GM04503 (cell line): ENCODE data around the gene UHRF1.
"Not testable (repeated sequence)": the region's sequence is repeated elsewhere in the genome, so short reads cannot be mapped to it uniquely, and the experiment has no call there.

Source experiments
- DNase-seq: peaks from one replicate; pipeline ENCODE4 v3.0.0-alpha.2; 2012; ENCODE audit warnings: low read depth

UHRF1 gene

DNA sequence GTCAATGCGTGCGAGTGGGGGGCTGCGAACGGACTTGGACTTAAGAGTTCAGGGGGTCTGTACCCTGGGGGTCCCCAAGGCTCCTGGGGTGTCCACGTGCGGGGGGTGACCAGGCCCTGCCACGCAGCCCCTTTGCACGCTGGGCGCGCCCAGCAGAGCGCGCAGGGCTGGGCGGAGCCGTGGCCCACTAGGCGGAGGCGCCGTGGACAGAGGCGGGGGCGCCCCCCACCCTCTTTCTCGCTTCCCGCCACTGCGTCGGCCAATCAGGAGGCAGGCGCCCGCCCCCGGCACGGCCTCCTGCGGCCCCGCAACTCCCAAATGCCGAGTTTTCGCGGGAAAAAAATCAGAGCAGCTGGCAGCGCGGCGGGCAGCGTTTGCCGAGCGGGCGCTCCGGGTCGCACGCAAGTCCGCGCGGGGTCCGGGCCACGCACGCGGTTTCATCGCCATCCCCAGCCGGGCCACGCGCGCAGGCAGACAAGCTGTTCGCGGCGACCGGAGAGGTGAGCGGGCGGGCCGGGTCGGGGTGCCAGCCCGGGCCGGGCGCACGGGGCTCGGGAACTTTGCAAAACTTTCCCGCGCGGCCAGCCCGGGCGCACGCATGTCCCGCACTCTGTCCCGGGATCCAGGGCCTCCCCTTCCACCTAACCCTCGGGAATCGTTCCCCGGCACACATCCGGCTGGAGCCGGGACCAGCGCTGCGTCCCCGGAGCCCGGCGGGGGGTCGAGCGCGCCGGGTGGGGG, at the start of gene UHRF1:
UHRF1 (plus strand) TSS at position 346 of the 741 bp plus-strand sequence. CDS start 1,385 bp downstream, outside the sequence.
- DNase-seq, result no peak

DNA sequence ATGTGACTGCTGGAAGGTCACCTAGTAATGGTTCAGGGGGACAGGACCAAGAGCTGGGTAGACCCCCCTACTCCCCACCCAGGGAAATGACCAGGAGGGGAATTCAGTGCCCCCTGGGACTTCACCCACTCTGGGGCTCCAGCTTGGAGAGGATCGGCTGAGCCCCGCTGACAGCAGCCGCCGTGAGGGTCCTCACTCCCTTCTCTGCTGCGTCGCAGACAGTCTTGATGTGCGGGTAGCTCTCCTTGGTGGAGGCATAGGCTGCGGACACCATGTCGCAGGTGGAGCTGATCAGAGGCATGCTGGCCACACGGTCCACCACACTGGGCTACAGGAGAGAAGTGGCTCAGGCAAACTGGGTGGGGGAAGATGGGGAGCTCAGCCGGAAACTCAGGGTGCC, 49.6 kb upstream of the UHRF1 start:
- no peak for DNase-seq

DNA sequence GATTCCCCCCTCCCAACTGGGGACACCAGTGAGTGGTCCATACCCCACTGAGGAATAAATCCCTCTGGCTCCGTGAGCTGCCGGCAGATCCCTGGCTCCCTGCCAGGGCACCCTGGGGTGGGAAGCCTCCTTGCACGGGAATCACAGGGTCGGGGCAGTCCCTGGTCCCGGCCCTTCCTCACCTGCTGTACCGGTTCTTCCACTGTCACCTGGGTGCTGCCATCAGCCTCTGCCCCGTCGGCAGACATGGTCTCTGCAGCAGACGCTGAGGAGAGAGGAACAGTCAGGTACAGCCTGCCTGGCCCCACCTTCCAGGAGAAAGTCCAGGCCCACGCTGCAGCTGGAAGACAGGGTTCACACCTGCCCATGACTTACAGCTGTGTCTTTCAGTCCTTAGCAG, 48.2 kb upstream of the UHRF1 start:
- no peak for DNase-seq

DNA sequence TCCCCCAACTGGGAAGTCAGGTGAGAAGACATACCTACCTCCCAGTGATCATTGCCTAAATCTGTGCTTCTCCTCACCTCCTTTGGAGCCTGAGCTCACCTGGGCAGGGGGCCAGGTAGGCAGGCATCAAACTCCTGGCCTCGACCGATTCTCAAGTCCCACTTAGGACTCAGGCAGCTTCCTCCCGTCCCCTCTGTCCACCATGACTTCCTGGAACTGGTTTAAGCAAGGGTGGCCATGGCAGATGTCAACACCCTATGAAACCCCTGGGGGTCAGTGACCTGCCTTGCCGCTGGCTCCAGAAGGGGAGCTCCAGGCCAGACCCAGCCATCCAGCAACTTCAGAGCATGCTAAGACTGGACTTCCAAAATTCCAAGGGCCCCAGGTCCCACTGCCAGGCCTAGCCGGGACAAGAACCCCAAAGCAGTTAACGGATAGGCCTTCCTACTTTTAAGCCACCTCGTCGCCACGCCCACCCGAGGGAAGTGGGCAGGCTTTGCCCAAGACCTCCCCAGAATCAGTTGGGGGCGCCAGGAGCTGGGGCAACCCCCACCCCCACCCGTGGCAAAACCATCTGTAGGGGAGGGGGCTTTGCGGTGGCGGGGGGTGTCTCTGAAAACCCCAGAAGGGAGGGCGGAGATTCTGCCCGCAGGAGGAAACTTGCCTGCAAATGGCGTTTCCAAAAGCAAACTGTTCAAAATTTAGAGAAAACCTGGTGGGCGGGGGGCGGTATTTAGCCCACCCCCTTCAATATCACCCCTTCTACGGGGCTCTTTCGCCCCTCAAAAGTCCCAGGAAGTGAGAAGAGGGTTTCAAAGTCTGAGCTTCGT, 42.5 kb upstream of the UHRF1 start:
- DNase-seq, result no peak

DNA sequence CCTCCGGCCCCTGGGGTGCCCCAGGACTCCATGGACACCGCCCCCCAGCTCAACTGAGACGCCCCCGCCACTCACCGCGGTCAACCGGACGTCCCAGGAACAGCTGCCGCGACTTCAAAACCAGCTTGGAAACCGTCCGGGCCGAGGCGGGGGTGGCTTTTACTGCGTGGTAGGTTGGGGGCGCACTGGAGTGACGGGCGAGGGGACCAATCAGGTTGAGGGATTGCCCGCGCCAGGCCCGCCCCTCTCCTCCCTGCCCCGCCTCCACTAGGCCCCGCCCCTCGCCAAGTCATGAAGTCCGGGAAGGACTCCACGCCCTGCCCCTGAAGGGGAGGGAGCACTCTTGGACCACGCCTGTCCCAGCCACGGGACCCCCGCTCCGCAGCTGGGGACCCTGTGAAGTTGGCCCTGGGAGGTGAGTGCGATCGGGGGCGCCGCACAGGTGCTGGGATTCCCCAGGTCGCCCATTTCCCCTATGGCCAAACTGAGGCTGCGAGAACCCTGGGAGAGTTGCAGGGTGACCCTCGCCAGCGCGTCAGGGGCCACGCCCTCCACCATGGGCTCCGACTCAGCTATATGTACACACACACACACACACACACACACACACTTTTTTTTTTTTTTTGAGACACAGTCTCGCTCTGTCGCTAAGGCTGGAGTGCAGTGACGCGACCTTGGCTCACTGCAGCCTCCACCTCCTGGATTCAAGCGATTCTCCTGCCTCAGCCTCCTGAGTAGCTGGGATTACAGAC, 41.6 kb upstream of the UHRF1 start, which contains the start of gene PLIN3:
PLIN3 (minus strand) TSS at position 134 of the 752 bp plus-strand sequence. CDS start 6,273 bp downstream, outside the sequence.
- DNase-seq, result peak; percentile 61

DNA sequence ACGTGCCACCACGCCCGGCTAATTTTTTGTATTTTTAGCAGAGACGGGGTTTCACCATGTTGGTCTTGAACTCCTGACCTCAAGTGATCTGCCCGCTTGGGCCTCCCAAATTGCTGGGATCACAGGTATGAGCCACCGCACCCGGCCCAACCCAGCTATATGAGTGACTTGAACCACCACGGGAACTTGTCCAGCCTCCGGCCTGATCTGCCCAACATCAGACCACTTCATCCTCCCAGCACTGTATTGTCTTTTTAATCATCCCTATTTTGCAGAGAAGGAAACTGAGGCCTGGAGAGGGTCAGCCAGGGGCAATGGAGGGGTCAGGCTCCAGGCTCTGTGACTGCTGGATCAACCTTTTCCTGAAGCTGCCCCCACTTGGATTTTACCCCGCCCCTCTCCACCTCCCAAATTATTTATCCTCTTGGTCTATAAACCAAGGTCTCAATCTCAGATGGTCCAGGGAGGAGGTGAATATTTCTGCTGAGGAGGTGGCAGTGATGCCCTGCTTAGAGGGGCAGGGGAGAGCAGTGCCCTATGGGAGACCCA, 40.9 kb upstream of the UHRF1 start:
- no peak for DNase-seq

DNA sequence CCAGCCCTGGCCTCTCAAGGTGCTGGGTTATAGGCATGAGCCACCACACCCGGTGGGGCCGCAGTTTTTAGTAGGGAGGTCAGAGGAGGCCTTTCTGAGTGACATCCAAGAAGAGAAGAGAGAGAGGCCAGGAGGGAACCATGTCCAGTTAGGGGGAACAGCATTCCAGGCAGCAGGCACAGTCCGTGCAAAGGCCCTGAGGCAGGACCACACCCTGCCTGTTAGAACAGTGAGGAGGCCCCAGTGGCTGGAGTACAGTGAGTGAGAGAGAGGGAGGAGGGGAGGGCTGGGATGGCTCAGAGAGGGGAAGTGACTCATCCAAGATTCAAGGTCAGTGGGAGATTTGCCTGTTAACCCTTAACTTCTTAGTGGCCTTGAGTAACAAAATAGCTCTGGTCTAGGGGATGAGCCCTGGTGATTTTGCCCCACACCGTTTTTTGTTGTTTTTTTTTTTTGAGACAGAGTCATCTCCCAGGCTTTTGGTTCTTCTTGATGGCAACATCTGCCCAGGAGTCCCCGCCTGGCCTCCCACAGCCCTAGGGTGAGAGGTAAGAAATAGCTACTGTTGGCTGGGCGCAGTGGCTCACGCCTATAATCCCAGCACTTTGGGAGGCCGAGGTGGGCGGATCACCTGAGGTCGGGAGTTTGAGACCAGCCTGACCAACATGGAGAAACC, 39.1 kb upstream of the UHRF1 start:
- peak; percentile 82 for DNase-seq

DNA sequence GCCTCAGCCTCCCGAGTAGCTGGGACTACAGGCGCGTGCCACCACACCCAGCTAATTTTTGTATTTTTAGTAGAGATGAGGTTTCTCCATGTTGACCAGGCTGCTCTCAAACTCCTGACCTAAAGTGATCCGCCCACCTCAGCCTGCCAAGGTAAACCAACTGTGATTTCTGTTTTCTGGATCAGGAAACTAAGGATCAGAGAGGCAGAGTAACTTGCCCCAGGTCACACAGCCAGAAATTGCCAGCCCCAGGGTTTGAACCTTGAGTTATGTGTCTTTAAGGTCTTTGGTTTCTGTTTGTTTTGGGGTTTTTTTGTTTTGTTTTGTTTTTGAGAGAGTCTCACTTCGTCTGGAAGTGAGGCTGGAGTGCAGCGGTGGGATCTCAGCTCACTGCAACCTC, 37.6 kb upstream of the UHRF1 start:
- no peak for DNase-seq

DNA sequence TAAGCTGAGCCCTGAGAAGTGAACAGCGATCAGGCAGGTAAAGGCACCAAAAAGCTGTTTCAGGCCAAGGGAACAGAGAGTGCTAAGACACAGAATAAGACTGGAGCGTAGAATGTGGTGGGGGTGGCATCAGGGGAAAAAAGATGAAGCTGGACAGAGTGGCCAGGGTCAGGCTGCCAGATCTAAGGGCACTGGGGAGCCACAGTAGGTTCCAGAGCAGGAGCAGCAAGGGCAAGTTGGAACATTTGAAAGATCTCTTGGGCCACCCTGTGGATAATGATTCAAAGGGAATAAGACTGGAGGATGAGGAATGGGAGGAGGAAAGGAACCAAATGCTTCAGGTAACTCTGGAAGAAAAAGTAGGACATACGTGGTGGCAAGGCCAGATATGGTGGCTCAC, 35.4 kb upstream of the UHRF1 start:
- DNase-seq, result no peak

DNA sequence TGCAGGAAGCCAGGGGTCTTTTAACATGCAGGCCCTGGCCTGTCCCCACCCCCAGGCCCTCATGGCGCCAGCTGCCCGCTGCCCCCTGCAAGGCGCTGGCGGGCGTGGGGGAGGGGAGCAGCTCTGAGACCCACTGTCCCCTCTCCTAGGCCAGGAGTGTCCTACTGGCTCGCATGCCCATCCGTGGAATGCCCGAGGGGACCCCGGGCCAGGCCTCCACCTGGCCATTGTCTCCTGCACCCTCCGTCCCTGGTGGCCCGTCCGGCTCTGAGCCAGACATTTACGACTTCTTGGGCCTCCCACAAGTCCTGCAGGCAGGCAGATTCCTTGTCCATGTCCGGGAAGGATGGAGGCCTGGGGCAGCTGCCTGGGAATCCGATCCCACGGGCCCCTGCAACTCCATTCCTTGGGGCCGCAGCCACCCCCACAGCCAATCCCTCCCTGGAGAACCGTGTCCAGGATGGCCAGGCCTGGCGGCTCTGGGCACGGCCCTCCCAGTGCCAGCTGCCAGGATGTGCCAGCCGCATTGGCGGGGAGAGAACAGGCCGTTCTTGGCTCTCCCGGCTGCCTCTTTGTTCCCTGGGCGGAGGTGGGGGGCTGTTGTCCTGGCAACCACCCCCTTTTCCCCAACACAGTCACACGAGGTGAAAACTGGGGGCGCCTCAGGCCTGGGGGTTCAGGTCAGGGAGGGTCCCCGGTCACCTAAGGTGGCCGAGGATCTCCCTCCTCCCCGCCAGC, 31.4 kb upstream of the UHRF1 start:
- no peak for DNase-seq

DNA sequence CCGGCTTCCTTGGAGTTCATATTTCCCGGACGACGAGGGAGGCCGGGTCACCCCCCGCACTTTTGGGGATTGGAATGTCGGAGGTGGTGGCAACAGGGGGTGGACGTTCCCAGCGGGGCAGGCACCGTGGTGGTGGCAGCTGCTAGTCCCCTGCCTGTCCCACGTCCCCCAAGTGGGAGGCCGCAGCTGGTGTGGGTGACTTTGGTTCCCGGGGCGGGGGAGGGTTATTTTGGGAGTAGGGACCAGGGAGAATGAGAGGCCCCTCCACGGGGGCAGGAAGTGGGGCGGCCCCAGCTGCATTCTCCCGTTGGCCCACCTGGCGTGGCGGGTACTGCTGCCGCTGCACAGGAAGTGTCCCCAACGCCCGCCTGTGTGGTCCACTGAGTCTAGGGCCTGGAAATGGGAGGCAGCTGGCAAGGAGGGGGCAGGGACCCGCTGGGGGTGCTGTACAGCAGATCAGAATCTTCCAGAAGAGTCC, 30.8 kb upstream of the UHRF1 start:
- no peak for DNase-seq

DNA sequence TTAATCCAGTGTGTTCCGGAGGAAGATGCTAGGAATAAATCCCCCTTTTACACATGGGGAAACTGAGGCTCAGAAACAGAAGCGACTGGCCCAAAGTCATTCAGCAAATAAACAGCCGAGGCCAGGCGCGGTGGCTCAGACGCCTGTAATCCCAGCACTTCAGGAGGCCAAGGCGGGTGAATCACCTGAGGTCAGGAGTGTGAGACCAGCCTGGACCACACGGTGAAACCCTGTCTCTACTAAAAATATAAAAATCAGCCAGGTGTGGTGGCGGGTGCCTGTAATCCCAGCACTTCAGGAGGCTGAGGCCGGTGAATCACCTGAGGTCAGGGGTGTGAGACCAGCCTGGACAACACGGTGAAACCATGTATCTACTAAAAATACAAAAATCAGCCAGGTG, 30.3 kb upstream of the UHRF1 start:
- DNase-seq, result no peak

DNA sequence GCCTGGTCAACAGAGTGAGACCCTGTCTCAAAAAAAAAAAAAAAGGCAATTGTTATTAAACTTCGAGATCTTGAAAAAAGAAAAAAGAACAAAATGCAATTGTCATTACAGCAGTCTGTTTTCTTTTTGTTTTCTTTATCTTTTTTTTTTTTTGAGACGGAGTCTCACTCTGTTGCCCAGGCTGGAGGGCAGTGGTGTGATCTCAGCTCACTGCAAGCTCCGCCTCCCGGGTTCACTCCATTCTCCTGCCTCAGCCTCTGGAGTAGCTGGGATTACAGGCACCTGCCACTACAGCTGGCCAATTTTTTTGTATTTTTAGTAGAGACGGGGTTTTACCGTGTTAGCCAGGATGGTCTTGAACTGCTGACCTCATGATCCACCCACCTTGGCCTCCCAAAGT, 26.4 kb upstream of the UHRF1 start:
- DNase-seq, result not testable (repeated sequence)

DNA sequence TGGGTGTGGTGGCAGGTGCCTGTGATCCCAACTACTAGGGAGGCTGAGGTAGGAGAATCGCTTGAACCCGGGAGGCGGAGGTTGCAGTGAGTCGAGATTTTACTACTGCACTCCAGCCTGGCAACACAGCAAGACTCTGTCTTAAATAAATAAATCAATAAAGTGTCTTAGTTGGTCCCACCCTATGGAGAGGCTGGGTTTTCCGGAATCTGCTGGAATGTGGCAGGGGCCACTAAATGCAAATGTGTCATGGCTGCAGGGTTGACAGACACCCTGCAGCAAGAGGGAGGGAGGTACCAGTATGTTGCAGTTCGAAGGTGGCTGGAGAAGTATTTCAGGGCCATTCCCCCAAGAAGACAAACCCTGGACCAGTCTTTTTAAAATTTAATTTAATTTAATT, 24.3 kb upstream of the UHRF1 start:
- not testable (repeated sequence) for DNase-seq

DNA sequence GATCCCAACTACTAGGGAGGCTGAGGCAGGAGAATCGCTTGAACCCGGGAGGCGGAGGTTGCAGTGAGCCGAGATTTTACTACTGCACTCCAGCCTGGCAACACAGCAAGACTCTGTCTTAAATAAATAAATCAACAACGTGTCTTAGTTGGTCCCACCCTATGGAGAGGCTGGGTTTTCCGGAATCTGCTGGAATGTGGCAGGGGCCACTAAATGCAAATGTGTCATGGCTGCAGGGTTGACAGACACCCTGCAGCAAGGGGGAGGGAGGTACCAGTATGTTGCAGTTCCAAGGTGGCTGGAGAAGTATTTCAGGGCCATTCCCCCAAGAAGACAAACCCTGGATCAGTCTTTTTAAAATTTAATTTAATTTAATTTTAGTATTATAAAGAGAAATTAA, 21.5 kb upstream of the UHRF1 start:
- not testable (repeated sequence) for DNase-seq

DNA sequence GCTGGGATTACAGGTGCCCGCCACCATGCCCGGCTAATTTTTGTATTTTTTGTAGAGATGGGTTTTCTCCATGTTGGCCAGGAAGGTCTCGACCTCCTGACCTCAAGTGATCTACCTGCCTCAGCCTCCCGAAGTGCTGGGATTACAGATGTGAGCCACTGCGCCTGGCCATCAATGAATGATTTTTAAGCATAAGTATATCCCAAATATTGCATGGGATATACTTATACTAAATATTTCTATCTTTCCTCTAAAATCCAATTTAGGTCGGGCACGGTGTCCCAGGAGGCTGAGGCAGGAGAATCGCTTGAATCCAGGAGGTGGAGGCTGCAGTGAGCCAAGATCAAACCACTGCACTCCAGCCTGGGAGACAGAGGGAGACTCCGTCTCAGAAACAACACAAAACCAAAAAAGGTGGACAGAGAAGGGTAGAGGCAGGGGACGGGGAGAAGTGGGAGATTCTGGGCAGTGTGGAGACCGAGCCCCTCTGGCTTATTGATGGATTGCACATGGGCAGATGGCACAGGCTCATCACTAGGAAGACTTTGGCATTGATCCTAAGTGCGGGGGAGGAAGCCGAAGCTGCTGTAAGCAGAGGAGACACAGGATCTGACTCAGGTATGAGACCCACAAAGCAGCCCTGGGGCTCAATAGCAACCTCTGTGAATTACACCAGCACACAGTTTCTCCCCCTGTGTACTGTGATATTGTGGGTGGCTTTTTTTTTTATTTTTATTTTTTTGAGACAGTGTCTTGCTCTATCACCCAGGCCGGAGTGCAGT, 20.1 kb upstream of the UHRF1 start:
- DNase-seq, result no peak

DNA sequence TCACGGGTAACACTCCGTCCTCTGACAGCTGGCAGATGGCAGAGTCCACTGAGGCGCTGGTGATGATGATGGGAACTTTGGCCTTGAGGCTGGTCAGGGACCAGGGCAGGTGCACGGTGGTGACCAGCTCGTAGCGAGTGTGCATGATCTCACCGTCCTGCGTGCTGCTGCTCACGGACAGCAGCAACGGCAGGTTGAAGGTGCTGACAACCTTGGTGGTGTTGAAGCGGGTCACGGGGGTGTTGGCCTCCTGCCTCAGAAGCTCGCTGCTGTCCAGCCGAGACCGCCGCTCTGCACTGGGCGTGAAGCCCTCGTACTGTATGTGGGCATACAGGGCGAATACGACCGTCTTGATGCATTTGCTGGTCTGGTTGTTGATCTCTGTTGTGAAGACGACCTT, 18.2 kb upstream of the UHRF1 start:
- DNase-seq, result no peak

DNA sequence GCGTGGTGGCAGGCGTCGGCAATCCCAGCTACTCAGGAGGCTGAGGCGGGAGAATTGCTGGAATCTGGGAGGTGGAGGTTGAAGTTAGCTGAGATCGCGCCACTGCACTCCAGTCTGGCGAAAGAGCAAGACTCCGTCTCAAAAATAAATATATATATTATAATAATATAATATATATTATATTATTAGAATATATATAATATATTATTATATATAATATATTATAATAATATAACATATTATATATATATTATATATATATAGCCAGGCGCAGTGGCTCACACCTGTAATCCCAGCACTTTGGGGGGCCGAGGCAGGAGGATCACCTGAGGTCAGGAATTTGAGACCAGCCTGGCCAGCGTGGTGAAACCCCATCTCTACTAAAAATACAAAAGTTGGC, 16.3 kb upstream of the UHRF1 start:
- DNase-seq, result not testable (repeated sequence)

DNA sequence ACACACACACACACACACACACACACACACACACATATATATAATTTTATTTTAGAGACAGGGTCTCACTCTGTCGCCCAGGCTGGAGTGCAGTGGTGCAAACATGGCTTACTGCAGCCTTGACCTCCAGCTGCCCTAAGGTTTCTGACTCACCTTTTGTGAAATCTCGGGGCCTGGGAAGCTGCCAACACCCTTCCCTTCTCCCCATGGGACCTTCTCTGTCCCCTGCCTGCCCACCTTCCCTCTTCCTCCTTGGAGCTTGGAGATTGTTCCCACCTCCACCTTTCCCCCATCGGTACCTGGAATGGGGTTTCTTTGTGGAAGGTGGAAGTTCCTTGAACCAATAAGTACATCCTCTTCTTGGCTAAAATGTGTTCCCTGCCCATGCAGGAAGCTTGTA, 12.9 kb upstream of the UHRF1 start:
- DNase-seq, result no peak

DNA sequence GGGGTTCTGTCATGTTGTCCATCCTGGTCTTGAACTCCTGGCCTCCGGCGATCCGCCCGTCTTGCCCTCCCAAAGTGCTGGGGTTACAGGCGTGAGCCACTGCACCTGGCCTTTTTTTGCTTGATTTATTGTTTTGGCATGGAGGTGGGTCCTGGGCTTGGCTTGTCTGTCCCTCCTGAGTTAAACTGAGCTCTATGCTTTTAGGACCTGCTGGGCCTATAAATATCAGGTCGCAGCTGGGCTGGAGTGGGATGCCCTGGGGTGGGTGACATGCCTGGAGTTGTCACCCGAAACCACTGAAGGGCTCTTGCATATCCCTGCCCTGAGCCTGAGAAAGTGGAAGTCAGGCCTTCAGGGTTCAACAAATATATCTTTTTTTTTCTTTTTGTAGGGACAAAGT, 12.2 kb upstream of the UHRF1 start:
- DNase-seq, result no peak
